ENCODE measurements around the gene USP35.

- no peak for TF ChIP-seq CTCF (IDR thresholded peaks at IDR 0.05; ENCODE audit: low read length)
- no peak for TF ChIP-seq EZH2phosphoT487 (IDR thresholded peaks at IDR 0.05; ENCODE audit: low read length)
Measured at GRCh38 chr11:78241475-78241874, 52.8 kb downstream of the USP35 start.
